Measurements from ENCODE around the gene TSC2.

DNA sequence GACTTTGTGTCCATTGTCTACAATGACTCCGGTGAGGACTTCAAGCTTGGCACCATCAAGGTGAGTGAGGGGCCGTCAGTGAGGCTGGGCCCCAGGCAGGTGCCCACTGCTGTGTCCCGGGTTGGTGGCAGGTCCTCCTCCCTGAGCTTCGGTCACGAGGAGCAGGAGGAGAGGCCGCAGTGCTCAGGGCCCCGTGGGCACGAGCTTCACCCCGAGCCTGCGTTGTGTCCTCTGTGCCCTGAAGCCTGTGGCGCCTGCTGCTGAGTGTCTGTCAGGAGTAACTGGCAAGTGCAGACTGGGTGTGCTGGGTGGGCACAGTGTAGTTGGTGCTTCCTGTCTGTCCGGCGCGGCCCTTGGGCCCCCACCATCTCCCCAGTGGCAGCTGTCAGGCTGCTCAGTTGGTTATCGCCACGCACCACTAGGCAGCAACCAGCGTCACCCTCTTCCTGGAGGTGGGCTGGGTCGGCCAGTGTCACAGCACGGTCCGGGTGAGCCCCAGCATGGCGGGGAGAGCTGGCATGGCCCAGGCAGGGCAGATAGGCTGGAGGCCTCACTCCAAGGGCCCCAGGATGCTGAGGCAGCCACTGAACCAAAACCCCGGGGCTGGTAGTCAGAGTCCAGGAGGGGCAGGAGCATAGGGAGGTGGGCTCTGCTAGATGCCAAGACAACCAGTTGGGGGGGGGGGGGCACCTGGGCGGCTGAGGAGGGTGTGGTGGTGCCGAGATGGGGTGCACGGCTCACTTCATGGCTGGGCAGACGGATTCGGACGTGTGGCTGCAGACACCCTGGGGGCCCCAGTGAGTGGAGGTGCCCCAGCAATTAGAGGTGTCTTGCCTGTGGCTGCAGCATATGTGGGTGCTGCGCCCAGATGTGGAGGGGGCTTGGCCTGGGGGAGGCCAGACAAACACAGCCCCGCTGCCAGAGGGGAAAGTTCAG, 39.3 kb downstream of the TSC2 start:
- TF ChIP-seq, protein P1, sequence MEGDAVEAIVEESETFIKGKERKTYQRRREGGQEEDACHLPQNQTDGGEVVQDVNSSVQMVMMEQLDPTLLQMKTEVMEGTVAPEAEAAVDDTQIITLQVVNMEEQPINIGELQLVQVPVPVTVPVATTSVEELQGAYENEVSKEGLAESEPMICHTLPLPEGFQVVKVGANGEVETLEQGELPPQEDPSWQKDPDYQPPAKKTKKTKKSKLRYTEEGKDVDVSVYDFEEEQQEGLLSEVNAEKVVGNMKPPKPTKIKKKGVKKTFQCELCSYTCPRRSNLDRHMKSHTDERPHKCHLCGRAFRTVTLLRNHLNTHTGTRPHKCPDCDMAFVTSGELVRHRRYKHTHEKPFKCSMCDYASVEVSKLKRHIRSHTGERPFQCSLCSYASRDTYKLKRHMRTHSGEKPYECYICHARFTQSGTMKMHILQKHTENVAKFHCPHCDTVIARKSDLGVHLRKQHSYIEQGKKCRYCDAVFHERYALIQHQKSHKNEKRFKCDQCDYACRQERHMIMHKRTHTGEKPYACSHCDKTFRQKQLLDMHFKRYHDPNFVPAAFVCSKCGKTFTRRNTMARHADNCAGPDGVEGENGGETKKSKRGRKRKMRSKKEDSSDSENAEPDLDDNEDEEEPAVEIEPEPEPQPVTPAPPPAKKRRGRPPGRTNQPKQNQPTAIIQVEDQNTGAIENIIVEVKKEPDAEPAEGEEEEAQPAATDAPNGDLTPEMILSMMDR (conservative IDR thresholded peaks at IDR 0.05; ENCODE audit: low read depth, low read length), result no peak
- no peak for TF ChIP-seq EZH2 (IDR thresholded peaks at IDR 0.05; ENCODE audit: low read length, unreplicated experiment)
- TF ChIP-seq EZH2phosphoT487 (IDR thresholded peaks at IDR 0.05; ENCODE audit: borderline replicate concordance, low read length), result no peak

All from PC-3 (cell line).